ENCODE results near the gene SLCO2B1. TPM values are rescaled to one million over a fixed set of nuclear protein-coding genes. Genes with fewer than 3 reads are reported as not detected.

Gene SLCO2B1
- total and polyA plus RNA-seq, 2 of the 8 experiments (the other 6 are each of a cell fraction or from before 2014, with no cell fraction given): 0.03 TPM; not detected in 1

DNA sequence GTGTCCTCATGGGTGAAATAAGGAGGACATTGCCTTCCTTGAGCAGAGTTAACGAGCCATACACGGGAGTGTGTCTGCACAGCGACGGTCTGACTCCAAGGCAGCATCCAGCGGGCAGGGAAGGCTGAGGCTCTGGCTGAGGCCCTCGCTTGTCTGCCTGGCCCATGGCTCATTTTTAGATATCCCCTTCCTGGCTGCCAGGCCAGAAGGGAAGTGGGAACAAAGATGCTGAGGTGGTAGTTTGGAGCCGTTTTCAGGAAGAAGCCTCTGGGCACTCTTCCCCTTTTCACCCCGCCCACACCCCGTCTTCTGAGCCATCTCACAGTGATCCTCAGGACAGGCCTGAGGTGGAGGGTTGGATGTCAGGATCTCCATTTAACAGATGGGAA, 3.0 kb upstream of the SLCO2B1 start (continued):
- TF ChIP-seq, protein P1, sequence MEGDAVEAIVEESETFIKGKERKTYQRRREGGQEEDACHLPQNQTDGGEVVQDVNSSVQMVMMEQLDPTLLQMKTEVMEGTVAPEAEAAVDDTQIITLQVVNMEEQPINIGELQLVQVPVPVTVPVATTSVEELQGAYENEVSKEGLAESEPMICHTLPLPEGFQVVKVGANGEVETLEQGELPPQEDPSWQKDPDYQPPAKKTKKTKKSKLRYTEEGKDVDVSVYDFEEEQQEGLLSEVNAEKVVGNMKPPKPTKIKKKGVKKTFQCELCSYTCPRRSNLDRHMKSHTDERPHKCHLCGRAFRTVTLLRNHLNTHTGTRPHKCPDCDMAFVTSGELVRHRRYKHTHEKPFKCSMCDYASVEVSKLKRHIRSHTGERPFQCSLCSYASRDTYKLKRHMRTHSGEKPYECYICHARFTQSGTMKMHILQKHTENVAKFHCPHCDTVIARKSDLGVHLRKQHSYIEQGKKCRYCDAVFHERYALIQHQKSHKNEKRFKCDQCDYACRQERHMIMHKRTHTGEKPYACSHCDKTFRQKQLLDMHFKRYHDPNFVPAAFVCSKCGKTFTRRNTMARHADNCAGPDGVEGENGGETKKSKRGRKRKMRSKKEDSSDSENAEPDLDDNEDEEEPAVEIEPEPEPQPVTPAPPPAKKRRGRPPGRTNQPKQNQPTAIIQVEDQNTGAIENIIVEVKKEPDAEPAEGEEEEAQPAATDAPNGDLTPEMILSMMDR (IDR thresholded peaks at IDR 0.05; ENCODE audit: control extremely low read depth in 1 of 3, insufficient read depth in 1 of 3, low read depth in 1 of 3, low read length in 3 of 3): no peak
- no peak for TF ChIP-seq POU5F1 (IDR thresholded peaks at IDR 0.05; ENCODE audit: low read depth, low read length)

All from H1 (cell line).